Measurements from ENCODE around the gene PLD6.
"Not testable (repeated sequence)": the region's sequence is repeated elsewhere in the genome, so short reads cannot be mapped to it uniquely, and the experiment has no call there.

PLD6 gene

GRCh38 chr17:17164676-17165075, 41.5 kb downstream of the PLD6 start:
- Histone ChIP-seq H3K27me3 (ENCODE audit: insufficient read depth, low read depth) (no peaks in the 10 kb centered on the region), H3K9ac (no peak overlapping the region), H4K20me1 (ENCODE audit: insufficient read depth) (no peaks in the 10 kb centered on the region), H3K36me3 (ENCODE audit: insufficient read depth) (no peaks in the 10 kb centered on the region), H3K79me2 (ENCODE audit: insufficient read depth, low read depth) (no peaks in the 10 kb centered on the region), H3K4me1 (ENCODE audit: low read depth, poor library complexity, severe bottlenecking) (no peaks in the 10 kb centered on the region), H3K4me2 (no peak overlapping the region), H2AFZ (ENCODE audit: low read depth) (no peak overlapping the region), H3K27ac (no peak overlapping the region), H3K4me3 (IDR thresholded peaks at IDR 0.05; ENCODE audit: insufficient read depth, low read depth, low read length) (no peak overlapping the region)
- no peak for TF ChIP-seq CTCF (conservative IDR thresholded peaks at IDR 0.05; ENCODE audit: low read depth, low read length)

GRCh38 chr17:17164156-17164555, 42.0 kb downstream of the PLD6 start:
- H3K27me3 ChIP-seq (ENCODE audit: insufficient read depth, low read depth) = no peaks in the 10 kb centered on the region
- H3K36me3 ChIP-seq (ENCODE audit: insufficient read depth) = no peaks in the 10 kb centered on the region
- H2AFZ ChIP-seq (ENCODE audit: low read depth) = no peak overlapping the region
- no peak for TF ChIP-seq CTCF (conservative IDR thresholded peaks at IDR 0.05; ENCODE audit: low read depth, low read length)
- no peak overlapping the region for H3K4me2 ChIP-seq
- no peak overlapping the region for H3K27ac ChIP-seq
- H3K4me1 ChIP-seq (ENCODE audit: low read depth, poor library complexity, severe bottlenecking) = no peaks in the 10 kb centered on the region
- no peak overlapping the region for H3K4me3 ChIP-seq (IDR thresholded peaks at IDR 0.05; ENCODE audit: insufficient read depth, low read depth, low read length)
- no peaks in the 10 kb centered on the region for H3K79me2 ChIP-seq (ENCODE audit: insufficient read depth, low read depth)
- no peak overlapping the region for H3K9ac ChIP-seq
- no peaks in the 10 kb centered on the region for H4K20me1 ChIP-seq (ENCODE audit: insufficient read depth)

- Histone ChIP-seq H3K4me1 (ENCODE audit: low read depth, poor library complexity, severe bottlenecking) (no peaks in the 10 kb centered on the region), H3K36me3 (ENCODE audit: insufficient read depth) (no peaks in the 10 kb centered on the region), H3K9ac (no peak overlapping the region), H3K4me2 (no peak overlapping the region), H3K27me3 (ENCODE audit: insufficient read depth, low read depth) (no peaks in the 10 kb centered on the region), H3K27ac (no peak overlapping the region), H3K79me2 (ENCODE audit: insufficient read depth, low read depth) (no peaks in the 10 kb centered on the region), H4K20me1 (ENCODE audit: insufficient read depth) (no peaks in the 10 kb centered on the region), H3K4me3 (IDR thresholded peaks at IDR 0.05; ENCODE audit: insufficient read depth, low read depth, low read length) (no peak overlapping the region), H2AFZ (ENCODE audit: low read depth) (no peak overlapping the region)
- TF ChIP-seq CTCF (conservative IDR thresholded peaks at IDR 0.05; ENCODE audit: low read depth, low read length) = no peak
Measured at GRCh38 chr17:17161759-17162158, 44.4 kb downstream of the PLD6 start.

GRCh38 chr17:17161121-17161520, 45.0 kb downstream of the PLD6 start:
- H3K79me2 ChIP-seq (ENCODE audit: insufficient read depth, low read depth) = no peaks in the 10 kb centered on the region
- no peaks in the 10 kb centered on the region for H3K36me3 ChIP-seq (ENCODE audit: insufficient read depth)
- H4K20me1 ChIP-seq (ENCODE audit: insufficient read depth) = no peaks in the 10 kb centered on the region
- H3K9ac ChIP-seq = no peak overlapping the region
- H3K4me3 ChIP-seq (IDR thresholded peaks at IDR 0.05; ENCODE audit: insufficient read depth, low read depth, low read length) = no peak overlapping the region
- H2AFZ ChIP-seq (ENCODE audit: low read depth) = no peak overlapping the region
- H3K27me3 ChIP-seq (ENCODE audit: insufficient read depth, low read depth) = no peaks in the 10 kb centered on the region
- H3K27ac ChIP-seq = no peak overlapping the region
- no peak for TF ChIP-seq CTCF (conservative IDR thresholded peaks at IDR 0.05; ENCODE audit: low read depth, low read length)
- no peaks in the 10 kb centered on the region for H3K4me1 ChIP-seq (ENCODE audit: low read depth, poor library complexity, severe bottlenecking)
- no peak overlapping the region for H3K4me2 ChIP-seq

- no peak for TF ChIP-seq CTCF (conservative IDR thresholded peaks at IDR 0.05; ENCODE audit: low read depth, low read length)
- H3K79me2 ChIP-seq (ENCODE audit: insufficient read depth, low read depth) = no peaks in the 10 kb centered on the region
- H3K4me1 ChIP-seq (ENCODE audit: low read depth, poor library complexity, severe bottlenecking) = no peaks in the 10 kb centered on the region
- H3K27me3 ChIP-seq (ENCODE audit: insufficient read depth, low read depth) = no peaks in the 10 kb centered on the region
- H3K36me3 ChIP-seq (ENCODE audit: insufficient read depth) = no peaks in the 10 kb centered on the region
- H3K4me3 ChIP-seq (IDR thresholded peaks at IDR 0.05; ENCODE audit: insufficient read depth, low read depth, low read length) = no peak overlapping the region
- no peak overlapping the region for H3K27ac ChIP-seq
- H3K4me2 ChIP-seq = no peak overlapping the region
- no peak overlapping the region for H2AFZ ChIP-seq (ENCODE audit: low read depth)
- H4K20me1 ChIP-seq (ENCODE audit: insufficient read depth) = no peaks in the 10 kb centered on the region
- no peak overlapping the region for H3K9ac ChIP-seq
Measured at GRCh38 chr17:17159571-17159970, 46.6 kb downstream of the PLD6 start.

- H3K4me1 ChIP-seq (ENCODE audit: low read depth, poor library complexity, severe bottlenecking); H3K27me3 ChIP-seq (ENCODE audit: insufficient read depth, low read depth); H2AFZ ChIP-seq (ENCODE audit: low read depth); H3K9ac ChIP-seq; H4K20me1 ChIP-seq (ENCODE audit: insufficient read depth); H3K79me2 ChIP-seq (ENCODE audit: insufficient read depth, low read depth); H3K27ac ChIP-seq; H3K36me3 ChIP-seq (ENCODE audit: insufficient read depth); H3K4me3 ChIP-seq (IDR thresholded peaks at IDR 0.05; ENCODE audit: insufficient read depth, low read depth, low read length); H3K4me2 ChIP-seq: not testable (repeated sequence)
Measured at GRCh38 chr17:17158506-17158905, 47.6 kb downstream of the PLD6 start.
